Prostate gland (tissue), 2 donors: ENCODE measurements around the gene CLDN10.

ENCODE experiments used
- POLR2A ChIP-seq: fragments of 450-650 bp; IDR thresholded peaks from one replicate; pipeline ENCODE4 v1.6.1; 2016; ENCODE audit warnings: antibody characterized with exemption, mild to moderate bottlenecking
- POLR2AphosphoS5 ChIP-seq: sonication (generic); formaldehyde crosslinking; IDR thresholded peaks from one replicate; pipeline ENCODE4 v1.6.1; 2017; ENCODE audit warnings: antibody characterized with exemption
- TF ChIP-seq, protein P1 (sequence below), 4 experiments: fragments of 200-600 bp in 2 of 4; fragments of 450-650 bp in 2 of 4; sonication (generic) in 2 of 4; IDR thresholded peaks; 1 replicate in 3 of 4; 2 replicates in 1 of 4; pipeline ENCODE4 v1.5.1; 2016 to 2019; ENCODE audit warnings: antibody characterized with exemption in 4 of 4, mild to moderate bottlenecking in 2 of 4, moderate library complexity in 2 of 4

DNA sequence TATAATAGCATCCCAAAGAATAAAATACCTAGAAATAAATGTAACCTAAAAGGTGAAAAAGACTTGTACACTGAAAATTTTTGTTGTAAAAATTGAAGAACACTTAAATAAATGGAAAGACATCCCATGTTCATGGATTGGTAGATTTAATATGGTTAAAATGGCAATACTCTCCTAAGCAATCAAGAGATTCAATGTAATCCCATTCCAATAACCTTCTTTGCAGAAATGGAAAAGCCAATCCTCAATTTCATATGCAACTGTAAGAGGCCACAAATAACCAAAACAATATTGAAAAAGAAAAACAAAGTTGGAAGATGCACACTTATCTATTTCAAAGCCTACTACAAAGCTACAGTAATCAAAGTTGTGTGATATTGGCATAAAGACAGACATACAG lies 74.2 kb downstream of the CLDN10 start:
- TF ChIP-seq, protein P1, sequence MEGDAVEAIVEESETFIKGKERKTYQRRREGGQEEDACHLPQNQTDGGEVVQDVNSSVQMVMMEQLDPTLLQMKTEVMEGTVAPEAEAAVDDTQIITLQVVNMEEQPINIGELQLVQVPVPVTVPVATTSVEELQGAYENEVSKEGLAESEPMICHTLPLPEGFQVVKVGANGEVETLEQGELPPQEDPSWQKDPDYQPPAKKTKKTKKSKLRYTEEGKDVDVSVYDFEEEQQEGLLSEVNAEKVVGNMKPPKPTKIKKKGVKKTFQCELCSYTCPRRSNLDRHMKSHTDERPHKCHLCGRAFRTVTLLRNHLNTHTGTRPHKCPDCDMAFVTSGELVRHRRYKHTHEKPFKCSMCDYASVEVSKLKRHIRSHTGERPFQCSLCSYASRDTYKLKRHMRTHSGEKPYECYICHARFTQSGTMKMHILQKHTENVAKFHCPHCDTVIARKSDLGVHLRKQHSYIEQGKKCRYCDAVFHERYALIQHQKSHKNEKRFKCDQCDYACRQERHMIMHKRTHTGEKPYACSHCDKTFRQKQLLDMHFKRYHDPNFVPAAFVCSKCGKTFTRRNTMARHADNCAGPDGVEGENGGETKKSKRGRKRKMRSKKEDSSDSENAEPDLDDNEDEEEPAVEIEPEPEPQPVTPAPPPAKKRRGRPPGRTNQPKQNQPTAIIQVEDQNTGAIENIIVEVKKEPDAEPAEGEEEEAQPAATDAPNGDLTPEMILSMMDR (IDR thresholded peaks at IDR 0.05): no peak
- TF ChIP-seq POLR2AphosphoS5 (no peak), POLR2A (no peak)
